Endothelial cell (in vitro differentiated cells): ENCODE measurements around the gene ZNF496. TPM values are rescaled to one million over a fixed set of nuclear protein-coding genes. Genes with fewer than 3 reads are reported as not detected.

ENCODE experiments used
- DNase-seq: peaks from one replicate; pipeline ENCODE4 v3.0.0; 2021; ENCODE audit warnings: low spot score
- H3K27ac Mint-ChIP-seq: one replicate; pipeline ENCODE4 v1.8.0; 2021; ENCODE audit warnings: mixed read lengths, inconsistent platforms; ENCODE audit not compliant: unreplicated experiment
- H3K27me3 Mint-ChIP-seq: one replicate; pipeline ENCODE4 v1.8.0; 2021; ENCODE audit warnings: mild to moderate bottlenecking, moderate library complexity, mixed read lengths, inconsistent platforms; ENCODE audit not compliant: unreplicated experiment
- H3K36me3 Mint-ChIP-seq: one replicate; pipeline ENCODE4 v1.8.0; 2021; ENCODE audit warnings: mild to moderate bottlenecking, low read depth, mixed read lengths, inconsistent platforms; ENCODE audit not compliant: unreplicated experiment
- H3K4me1 Mint-ChIP-seq: one replicate; pipeline ENCODE4 v1.8.0; 2021; ENCODE audit warnings: mild to moderate bottlenecking, mixed read lengths, inconsistent platforms; ENCODE audit not compliant: unreplicated experiment
- H3K4me3 Mint-ChIP-seq: one replicate; pipeline ENCODE4 v1.8.0; 2021; ENCODE audit warnings: mild to moderate bottlenecking, mixed read lengths, inconsistent platforms; ENCODE audit not compliant: unreplicated experiment
- H3K9me3 Mint-ChIP-seq: one replicate; pipeline ENCODE4 v1.8.0; 2021; ENCODE audit warnings: mixed read lengths, inconsistent platforms; ENCODE audit not compliant: unreplicated experiment
- total RNA-seq: library from RNA; stranded (reverse); fragmentation: NEBNext Ultra II Directional; extraction: Animal tissue kit (Norgen Biotek cat#: 25700); gene quantifications from one replicate; pipeline ENCODE4 v1.2.1, GENCODE V29; 2021; ENCODE audit not compliant: unreplicated experiment
- TF ChIP-seq, protein P1 (sequence below): fragments of 200-600 bp; sonication (generic); IDR thresholded peaks from one replicate; pipeline ENCODE4 v1.5.0; 2021; ENCODE audit warnings: antibody characterized with exemption; ENCODE audit not compliant: unreplicated experiment

ZNF496 gene
- total RNA-seq, 1 donor from 2014 or later, result 76.5 TPM

DNA sequence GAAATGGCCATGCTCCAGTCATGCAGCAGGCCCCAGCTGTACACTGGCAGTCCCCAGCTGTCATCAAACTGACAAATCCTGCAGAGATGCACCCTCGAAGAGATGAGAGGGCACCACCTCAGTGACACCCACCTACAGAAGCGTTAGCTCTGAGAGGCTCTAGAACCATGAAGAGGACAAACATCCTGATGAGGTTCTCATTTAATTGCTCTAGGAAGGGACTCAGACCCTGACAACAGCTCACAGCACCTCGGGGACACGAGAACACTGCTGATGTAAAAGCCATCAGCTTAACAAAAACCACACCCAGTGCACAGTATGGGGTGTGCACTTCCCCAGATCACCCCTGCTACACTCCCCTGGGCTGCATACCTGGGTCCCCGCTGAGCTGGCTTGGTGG lies 3.4 kb downstream of the ZNF496 start:
- Mint-ChIP-seq H3K27ac (no peak overlapping the region), H3K4me1 (peaks cover 55% of the 10 kb centered on the region), H3K9me3 (no peaks in the 10 kb centered on the region), H3K36me3 (peaks cover 50% of the 10 kb centered on the region), H3K27me3 (peaks cover 19% of the 10 kb centered on the region), H3K4me3 (peak overlapping the region; percentile 69)
- DNase-seq, result no peak
- TF ChIP-seq, protein P1, sequence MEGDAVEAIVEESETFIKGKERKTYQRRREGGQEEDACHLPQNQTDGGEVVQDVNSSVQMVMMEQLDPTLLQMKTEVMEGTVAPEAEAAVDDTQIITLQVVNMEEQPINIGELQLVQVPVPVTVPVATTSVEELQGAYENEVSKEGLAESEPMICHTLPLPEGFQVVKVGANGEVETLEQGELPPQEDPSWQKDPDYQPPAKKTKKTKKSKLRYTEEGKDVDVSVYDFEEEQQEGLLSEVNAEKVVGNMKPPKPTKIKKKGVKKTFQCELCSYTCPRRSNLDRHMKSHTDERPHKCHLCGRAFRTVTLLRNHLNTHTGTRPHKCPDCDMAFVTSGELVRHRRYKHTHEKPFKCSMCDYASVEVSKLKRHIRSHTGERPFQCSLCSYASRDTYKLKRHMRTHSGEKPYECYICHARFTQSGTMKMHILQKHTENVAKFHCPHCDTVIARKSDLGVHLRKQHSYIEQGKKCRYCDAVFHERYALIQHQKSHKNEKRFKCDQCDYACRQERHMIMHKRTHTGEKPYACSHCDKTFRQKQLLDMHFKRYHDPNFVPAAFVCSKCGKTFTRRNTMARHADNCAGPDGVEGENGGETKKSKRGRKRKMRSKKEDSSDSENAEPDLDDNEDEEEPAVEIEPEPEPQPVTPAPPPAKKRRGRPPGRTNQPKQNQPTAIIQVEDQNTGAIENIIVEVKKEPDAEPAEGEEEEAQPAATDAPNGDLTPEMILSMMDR, result no peak

DNA sequence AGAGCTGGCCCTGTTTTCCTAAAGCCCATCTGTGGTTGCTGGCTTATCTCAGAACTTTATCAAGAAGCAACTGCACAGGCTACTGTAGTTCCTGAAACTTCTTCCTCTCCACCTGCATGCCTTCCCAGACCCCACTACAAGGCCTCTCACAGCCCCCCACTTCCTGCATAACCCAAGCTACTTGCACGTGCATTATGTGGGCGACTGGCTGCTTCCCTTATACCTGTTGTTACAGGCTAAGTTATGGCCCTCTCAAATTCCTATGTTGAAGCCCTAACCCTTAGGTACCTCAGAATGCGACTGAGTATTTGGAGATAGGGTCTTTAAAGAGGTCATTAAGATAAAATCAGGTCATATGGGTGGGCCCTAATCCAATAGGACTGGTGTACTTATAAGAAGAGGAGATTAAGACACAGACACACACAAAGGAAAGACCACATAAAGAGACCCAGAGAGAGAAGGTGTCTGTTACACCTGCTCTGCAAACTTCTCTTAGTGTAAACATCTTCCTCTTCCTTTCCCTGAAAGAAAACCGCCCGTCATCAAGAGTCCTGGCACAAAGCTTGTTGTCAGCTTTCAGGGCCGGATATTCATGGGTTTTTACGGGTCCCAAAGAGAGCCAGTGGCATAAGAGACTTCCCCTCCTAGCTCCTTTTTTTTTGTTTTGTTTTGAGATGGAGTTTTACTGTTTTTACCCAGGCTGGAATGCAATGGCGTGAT lies 5.1 kb downstream of the ZNF496 start:
- Mint-ChIP-seq H3K4me3 (no peak overlapping the region), H3K27me3 (peaks cover 19% of the 10 kb centered on the region), H3K27ac (peak overlapping the region; percentile 61), H3K4me1 (peaks cover 60% of the 10 kb centered on the region), H3K9me3 (no peaks in the 10 kb centered on the region), H3K36me3 (peaks cover 53% of the 10 kb centered on the region)
- DNase-seq, result no peak
- TF ChIP-seq, protein P1, result no peak

DNA sequence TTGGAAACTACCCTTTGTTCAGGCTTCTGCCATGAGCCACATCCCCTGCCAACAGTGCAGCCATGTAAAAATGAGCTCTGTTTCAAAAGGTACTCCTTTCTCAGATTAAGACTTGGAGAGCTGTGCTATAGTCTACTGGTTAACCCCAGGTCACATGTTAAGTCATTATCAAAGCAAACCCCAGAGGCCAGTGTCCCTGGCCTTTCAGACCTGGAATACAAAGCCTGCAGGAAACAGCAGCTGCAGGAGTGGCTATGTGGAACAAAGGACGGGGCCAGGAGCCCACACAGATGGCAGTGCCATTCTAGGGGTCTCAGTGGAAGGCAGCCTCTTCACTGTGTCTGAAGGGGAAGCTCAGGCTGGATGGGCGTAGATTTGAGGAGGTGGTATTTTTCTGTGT lies 6.7 kb downstream of the ZNF496 start:
- Mint-ChIP-seq H3K36me3 (peaks cover 55% of the 10 kb centered on the region), H3K27me3 (peaks cover 10% of the 10 kb centered on the region), H3K4me3 (no peak overlapping the region), H3K9me3 (no peaks in the 10 kb centered on the region), H3K4me1 (peaks cover 52% of the 10 kb centered on the region), H3K27ac (peak overlapping the region; percentile 91)
- DNase-seq, result no peak
- TF ChIP-seq, protein P1, result no peak

DNA sequence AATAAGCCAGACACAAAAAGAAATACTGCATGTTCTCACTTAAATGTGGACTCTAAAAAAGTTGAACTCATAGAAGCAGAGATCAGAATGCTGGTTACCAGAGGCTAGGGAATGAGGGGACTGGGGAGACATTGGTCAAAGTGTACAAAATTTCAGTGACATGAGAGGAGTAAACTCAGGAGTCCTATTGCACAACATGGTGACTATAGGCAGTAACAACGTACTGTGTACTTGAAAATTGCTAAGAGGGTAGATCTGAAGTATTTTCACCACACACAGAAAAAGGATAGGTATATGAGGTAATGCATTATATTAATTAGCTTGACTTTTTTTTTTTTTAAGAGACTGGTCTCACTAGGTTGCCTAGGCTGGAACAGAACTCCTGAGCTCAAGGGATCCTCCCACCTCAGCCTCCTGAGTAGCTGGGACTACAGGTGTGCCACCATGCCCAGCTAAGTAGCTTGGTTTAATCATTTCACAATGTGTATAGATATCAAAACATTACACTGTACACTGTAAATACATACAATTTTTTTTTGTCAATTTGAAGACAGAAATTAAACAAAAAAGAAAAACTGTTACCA lies 7.4 kb downstream of the ZNF496 start:
- Mint-ChIP-seq H3K9me3 (no peaks in the 10 kb centered on the region), H3K4me1 (peaks cover 47% of the 10 kb centered on the region), H3K27me3 (peaks cover 4% of the 10 kb centered on the region), H3K4me3 (peak overlapping the region; percentile 14), H3K36me3 (peaks cover 52% of the 10 kb centered on the region), H3K27ac (peak overlapping the region; percentile 70)
- no peak for DNase-seq
- TF ChIP-seq, protein P1, result no peak

DNA sequence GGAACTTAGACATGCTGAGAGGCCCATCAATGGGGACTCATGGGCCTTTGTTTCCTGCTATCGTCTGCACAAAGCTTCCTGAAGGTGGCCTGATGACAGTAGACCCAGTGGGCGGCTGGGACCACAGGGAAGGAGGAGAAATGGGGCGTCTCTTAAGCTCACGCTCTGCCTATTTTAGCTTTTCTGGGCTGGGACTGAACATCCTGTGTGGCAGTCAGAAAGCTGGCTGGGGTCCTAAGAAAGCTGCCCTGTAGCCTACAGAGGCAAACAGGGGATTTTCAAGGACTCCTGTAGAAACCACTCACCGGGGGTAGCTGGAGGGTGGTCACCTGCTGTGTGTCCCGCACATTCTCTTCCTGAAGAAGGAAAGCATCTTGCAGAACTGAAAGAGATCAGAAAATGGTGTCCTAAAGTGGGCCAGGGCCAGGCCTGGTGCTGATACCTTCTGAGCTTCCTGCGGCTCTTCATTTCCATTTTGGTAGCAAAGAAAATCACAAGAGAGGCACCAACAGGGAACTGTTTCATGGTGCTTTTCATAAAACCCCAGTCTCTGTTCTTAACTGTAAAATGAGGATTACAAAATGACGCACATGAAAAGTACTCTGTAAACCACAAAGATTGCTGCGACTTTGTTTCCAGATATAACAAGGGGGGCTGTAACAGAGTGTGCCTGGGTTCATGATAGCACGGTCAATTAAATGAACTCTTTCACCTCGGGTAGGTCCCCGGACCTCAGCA lies 8.6 kb downstream of the ZNF496 start:
- H3K9me3 Mint-ChIP-seq, result no peaks in the 10 kb centered on the region
- peak overlapping the region; percentile 69 for H3K27ac Mint-ChIP-seq
- H3K4me3 Mint-ChIP-seq, result no peak overlapping the region
- DNase-seq, result no peak
- TF ChIP-seq, protein P1, result no peak
- peaks cover 55% of the 10 kb centered on the region for H3K36me3 Mint-ChIP-seq
- peaks cover 4% of the 10 kb centered on the region for H3K27me3 Mint-ChIP-seq
- peaks cover 46% of the 10 kb centered on the region for H3K4me1 Mint-ChIP-seq
